HEK293T (cell line): Measurements from ENCODE around the gene AMIGO3.

Experiments
- BHLHE40 ChIP-seq: fragments of 450-650 bp; IDR thresholded peaks from 2 replicates; pipeline ENCODE4 v1.6.1; 2016; ENCODE audit warnings: mild to moderate bottlenecking, moderate library complexity, borderline replicate concordance
- CTBP1 ChIP-seq: fragments of 450-650 bp; IDR thresholded peaks from 2 replicates; pipeline ENCODE4 v1.6.1; 2016; ENCODE audit warnings: borderline replicate concordance
- ELF4 ChIP-seq: fragments of 450-650 bp; IDR thresholded peaks from 2 replicates; pipeline ENCODE4 v1.6.1; 2017; ENCODE audit warnings: antibody characterized with exemption
- FOXM1 ChIP-seq: fragments of 450-650 bp; IDR thresholded peaks from 2 replicates; pipeline ENCODE4 v1.6.1; 2017; ENCODE audit warnings: mild to moderate bottlenecking, borderline replicate concordance
- L3MBTL2 ChIP-seq: fragments of 450-650 bp; conservative IDR thresholded peaks from 2 replicates; pipeline ENCODE4 v1.6.1; 2016; ENCODE audit warnings: mild to moderate bottlenecking
- NFRKB ChIP-seq: fragments of 450-650 bp; IDR thresholded peaks from 2 replicates; pipeline ENCODE4 v1.6.1; 2016; ENCODE audit warnings: mild to moderate bottlenecking, moderate library complexity
- ZNF384 ChIP-seq: fragments of 450-650 bp; IDR thresholded peaks from 2 replicates; pipeline ENCODE4 v1.6.1; 2016

- TF ChIP-seq NFRKB: no peak
- TF ChIP-seq CTBP1: no peak
- no peak for TF ChIP-seq ZNF384
- no peak for TF ChIP-seq ELF4
- 0 out of 2 replicates have a peak, but pooled peaks have one; percentile 14 for TF ChIP-seq L3MBTL2
- TF ChIP-seq BHLHE40: no peak
- TF ChIP-seq FOXM1: 0 out of 2 replicates have a peak, but pooled peaks have one; percentile 53
Measured at GRCh38 chr3:49689046-49689907, 30.2 kb downstream of the AMIGO3 start, which contains the start of the genes MST1 and RNF123.
